ENCODE data around the gene PLA2G4C. TPM values are rescaled to one million over a fixed set of nuclear protein-coding genes. Genes with fewer than 3 reads are reported as not detected.

The PLA2G4C gene
- total RNA-seq, 1 donor from 2014 or later: 14.7 TPM

GRCh38 chr19:47998800-47999199 lies 111.8 kb downstream of the PLA2G4C start:
- DNase-seq (no peak), ATAC-seq (no peak)
- intact Hi-C loops (cut with DNase I): no loop called here
- no peak overlapping the region for H3K27ac ChIP-seq
- H3K27me3 ChIP-seq: no peaks in the 10 kb centered on the region
- TF ChIP-seq, protein P1, sequence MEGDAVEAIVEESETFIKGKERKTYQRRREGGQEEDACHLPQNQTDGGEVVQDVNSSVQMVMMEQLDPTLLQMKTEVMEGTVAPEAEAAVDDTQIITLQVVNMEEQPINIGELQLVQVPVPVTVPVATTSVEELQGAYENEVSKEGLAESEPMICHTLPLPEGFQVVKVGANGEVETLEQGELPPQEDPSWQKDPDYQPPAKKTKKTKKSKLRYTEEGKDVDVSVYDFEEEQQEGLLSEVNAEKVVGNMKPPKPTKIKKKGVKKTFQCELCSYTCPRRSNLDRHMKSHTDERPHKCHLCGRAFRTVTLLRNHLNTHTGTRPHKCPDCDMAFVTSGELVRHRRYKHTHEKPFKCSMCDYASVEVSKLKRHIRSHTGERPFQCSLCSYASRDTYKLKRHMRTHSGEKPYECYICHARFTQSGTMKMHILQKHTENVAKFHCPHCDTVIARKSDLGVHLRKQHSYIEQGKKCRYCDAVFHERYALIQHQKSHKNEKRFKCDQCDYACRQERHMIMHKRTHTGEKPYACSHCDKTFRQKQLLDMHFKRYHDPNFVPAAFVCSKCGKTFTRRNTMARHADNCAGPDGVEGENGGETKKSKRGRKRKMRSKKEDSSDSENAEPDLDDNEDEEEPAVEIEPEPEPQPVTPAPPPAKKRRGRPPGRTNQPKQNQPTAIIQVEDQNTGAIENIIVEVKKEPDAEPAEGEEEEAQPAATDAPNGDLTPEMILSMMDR (IDR thresholded peaks at IDR 0.05): no peak
- H3K9me3 ChIP-seq: no peaks in the 10 kb centered on the region
- no peaks in the 10 kb centered on the region for H3K36me3 ChIP-seq
- H3K4me3 ChIP-seq: no peak overlapping the region
- H3K4me1 ChIP-seq: no peaks in the 10 kb centered on the region

Other genes with a start within 250 kb of the PLA2G4C start
- gene SULT2A1, start 224.5 kb downstream of the PLA2G4C start, total RNA-seq: not detected
- gene BSPH1, start 118.6 kb downstream of the PLA2G4C start, total RNA-seq: not detected
- not detected for gene ELSPBP1, start 116.2 kb downstream of the PLA2G4C start, total RNA-seq
- gene CABP5, start 66.7 kb downstream of the PLA2G4C start, total RNA-seq: not detected
- gene LIG1, start 59.5 kb upstream of the PLA2G4C start, total RNA-seq: 17.7 TPM
- 7.5 TPM for gene ZSWIM9, start 59.9 kb upstream of the PLA2G4C start, total RNA-seq
- 88.2 TPM for gene CARD8, start 145.1 kb upstream of the PLA2G4C start, total RNA-seq
- 1.8 TPM for gene ZNF114, start 159.3 kb upstream of the PLA2G4C start, total RNA-seq
- gene EMP3, start 214.7 kb upstream of the PLA2G4C start, total RNA-seq: 87.8 TPM